ENCODE results near the gene NAA50.

- TF ChIP-seq POLR2A (IDR thresholded peaks at IDR 0.05; ENCODE audit: low read length) (no peak), GATA1 (IDR thresholded peaks at IDR 0.05; ENCODE audit: low read depth, low read length) (no peak)
Observed at GRCh38 chr3:113771993-113772392, 25.9 kb upstream of the NAA50 start.

Data from erythroblast (primary cell).